GM21717 (cell line): ENCODE data around the gene ATP1A3.

Experiments used
- ATAC-seq: cut with Tn5 transposase; IDR thresholded peaks from one replicate; pipeline ENCODE4 v1.9.1; 2021; ENCODE audit warnings: mild to moderate bottlenecking, moderate library complexity; ENCODE audit not compliant: unreplicated experiment

The ATP1A3 gene

DNA sequence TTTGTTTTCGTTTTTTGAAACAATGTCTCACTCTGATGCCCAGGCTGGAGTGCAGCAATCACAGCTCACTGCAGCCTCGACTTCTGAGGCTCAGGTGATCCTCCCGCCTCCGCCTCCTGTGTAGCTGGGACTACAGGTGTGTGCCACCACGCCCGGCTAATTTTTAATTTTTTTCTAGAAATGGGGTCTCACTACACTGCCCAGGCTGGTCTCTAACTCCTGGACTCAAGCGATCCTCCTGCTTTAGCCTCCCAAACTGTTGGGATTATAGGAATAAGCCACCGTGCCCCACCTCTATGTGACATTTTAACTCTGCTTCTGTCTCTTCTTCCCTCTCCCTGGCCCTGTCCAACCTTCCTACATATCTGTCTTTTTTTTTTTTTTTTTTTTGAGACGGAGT, 5.1 kb downstream of the ATP1A3 start:
- no peak for ATAC-seq

DNA sequence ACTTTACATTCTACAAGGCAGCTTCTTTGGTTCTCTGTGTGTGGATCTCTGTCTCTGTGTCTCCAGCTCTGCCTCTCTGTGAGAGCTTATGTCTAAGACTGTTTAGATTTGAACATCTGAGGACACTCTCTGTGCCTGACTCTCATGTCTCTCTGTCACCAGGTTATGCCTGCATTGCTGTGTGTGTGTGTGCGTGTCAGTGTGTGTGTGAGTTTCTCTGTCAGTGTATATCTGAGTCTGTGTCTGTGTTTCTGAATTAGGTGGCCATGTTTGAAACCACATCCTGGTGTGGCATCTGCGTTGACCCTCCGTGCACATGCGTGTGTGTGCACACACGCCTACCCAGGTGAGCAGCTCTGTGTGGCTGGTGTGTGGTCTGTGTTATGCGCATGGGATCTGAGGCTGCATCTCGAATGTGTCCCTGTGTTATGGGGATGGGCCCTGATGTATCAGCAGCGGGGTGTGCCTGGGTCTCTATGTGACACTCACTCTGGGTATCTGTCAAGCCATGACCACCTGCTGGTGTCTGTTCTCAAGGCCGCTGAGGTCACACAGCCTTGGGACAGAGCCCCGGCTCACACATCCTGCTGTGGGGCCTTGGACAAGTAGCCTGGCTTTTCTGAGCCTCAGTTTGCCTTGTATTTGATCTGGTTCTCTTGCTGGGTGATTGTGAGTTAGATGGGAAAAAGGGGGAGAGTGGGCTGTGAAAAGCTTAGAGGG, 6.7 kb downstream of the ATP1A3 start:
- ATAC-seq, result no peak

DNA sequence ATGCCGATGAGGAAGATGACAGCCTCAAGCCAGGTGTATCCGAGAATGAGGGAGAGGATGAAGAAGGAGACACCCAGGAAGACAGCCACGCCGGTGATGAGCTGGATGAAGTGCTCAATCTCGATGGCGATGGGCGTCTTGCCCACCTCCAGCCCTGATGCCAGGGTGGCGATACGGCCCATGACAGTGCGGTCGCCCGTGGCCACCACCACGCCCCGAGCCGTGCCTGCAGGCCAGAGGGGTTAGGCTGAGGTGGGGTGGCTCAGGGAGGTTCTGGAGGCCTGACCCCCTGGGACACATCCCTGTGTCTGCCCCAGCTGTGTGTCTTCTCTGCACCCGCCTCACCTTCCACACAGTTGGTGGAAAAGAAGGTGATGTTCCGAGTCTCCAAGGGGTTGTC, 9.1 kb downstream of the ATP1A3 start:
- no peak for ATAC-seq

DNA sequence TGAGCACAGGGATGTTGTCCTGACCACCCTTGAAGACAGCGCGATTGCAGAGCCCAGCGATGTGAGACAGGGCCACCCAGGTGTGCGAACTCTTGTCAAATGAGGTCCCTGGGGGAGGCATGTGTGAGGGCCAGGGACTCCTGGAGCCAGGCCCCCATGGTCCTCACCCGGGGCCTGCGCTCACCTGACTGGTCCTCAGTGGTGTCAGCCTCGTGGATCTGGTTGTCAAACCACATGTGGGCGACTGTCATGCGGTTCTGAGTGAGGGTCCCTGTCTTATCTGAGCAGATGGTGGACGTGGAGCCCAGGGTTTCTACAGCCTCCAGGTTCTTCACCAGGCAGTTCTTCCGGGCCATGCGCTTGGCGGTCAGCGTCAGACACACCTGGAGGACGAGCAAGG, 12.3 kb downstream of the ATP1A3 start:
- ATAC-seq, result no peak

DNA sequence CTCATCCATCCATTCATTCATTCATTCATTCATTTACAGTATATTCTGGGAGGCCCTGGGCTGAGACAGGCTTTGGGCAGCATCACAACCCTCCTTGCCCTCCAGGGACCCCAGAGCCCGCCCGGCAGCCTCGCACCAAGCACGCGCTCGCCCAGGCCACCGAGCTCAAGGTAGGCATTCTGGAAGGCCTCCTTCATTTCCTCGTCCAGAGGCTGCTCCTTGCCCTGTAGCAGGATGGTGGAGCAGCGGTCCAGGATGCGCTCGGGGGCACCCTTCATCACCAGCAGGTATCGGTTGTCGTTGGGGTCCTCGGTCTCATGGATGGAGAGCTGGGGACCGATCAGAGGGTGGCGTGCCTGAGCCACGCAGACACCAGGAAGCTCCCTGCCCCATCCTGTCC, 15.6 kb downstream of the ATP1A3 start:
- no peak for ATAC-seq

DNA sequence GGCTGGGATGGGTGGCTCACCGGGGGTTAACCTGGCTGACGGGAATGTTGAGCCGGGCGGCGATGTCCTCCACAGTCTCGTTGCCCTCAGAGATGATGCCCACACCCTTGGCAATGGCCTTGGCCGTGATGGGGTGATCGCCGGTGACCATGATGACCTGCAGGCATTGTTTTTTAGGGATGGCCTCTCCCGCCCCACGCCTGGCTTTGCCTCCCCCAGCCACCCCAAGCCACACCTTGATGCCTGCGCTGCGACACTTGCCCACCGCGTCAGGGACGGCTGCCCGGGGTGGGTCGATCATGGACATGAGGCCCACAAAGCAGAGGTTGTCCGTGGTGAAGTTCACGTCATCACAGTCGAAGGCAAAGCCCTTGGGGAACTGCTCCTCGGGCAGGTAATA, 16.1 kb downstream of the ATP1A3 start:
- ATAC-seq, result no peak

DNA sequence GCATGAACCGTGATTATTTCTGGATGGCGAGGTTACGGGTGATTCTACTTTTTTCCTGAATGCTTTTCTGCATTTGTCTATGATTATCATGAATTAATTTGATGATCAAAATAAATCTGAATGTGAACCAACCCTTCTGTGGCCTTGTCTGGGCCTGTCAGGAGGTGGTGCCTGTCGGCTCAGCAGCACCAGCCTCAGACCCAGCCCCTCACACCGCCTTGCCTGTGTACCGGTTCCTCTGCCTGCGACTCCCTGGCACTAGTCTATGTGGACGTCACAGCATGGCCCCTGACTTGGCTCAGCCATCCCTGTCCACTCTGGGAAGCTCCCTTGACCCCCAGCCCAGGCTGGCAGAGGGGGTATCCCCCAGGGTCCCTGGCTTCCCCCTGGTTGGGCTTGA, 19.4 kb downstream of the ATP1A3 start:
- ATAC-seq, result no peak

DNA sequence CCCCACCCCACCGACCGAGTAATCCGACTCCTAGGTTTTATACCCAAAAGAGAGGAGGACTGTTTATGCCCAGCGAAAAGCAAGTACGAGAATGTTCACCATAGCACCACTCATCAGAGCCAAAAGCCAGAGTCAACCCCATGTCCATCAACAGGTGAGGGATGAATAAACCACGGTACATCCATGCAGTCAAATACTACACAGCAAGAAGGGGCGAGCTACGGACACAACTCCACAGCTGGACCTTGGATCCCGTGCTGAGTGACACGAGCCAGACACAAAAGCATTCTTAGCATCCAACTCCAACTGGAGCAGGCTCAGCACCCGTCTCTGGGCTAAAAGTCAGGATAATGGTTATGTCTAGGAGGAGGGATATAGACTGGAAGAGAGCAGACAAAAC, 22.7 kb downstream of the ATP1A3 start:
- ATAC-seq, result no peak

DNA sequence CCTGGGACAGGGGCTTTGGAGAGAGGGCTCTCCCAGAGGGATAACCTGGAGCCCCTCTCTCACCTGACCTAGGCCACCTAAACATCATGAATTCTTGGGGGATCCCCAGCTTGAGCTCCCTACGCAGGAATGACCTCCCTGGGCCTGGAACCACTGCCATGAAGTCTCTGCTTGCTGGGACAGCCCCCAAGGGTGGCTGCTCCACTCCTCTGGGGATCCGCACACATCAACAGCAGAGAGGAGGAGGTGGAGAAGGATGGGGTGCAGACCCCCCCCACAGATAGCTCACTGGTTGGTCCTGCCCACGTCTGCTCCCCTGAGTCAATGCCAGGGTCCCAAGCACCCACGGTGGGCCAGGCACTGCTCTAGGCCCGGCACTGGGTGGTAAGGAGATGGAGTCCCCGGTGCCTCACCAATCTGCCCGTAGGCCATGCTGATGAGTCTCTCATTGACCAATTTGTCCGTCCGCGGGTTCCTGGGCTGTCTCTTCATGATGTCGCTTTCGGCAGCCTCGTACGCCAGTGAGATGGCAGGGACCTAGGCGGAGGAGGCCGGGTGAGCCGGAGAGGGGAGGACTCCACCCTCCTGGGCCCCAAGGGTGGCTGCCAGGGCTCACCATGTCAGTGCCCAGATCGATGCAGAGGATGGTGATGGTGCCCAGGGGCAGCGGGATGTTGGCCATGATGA, 24.1 kb downstream of the ATP1A3 start:
- no peak for ATAC-seq

DNA sequence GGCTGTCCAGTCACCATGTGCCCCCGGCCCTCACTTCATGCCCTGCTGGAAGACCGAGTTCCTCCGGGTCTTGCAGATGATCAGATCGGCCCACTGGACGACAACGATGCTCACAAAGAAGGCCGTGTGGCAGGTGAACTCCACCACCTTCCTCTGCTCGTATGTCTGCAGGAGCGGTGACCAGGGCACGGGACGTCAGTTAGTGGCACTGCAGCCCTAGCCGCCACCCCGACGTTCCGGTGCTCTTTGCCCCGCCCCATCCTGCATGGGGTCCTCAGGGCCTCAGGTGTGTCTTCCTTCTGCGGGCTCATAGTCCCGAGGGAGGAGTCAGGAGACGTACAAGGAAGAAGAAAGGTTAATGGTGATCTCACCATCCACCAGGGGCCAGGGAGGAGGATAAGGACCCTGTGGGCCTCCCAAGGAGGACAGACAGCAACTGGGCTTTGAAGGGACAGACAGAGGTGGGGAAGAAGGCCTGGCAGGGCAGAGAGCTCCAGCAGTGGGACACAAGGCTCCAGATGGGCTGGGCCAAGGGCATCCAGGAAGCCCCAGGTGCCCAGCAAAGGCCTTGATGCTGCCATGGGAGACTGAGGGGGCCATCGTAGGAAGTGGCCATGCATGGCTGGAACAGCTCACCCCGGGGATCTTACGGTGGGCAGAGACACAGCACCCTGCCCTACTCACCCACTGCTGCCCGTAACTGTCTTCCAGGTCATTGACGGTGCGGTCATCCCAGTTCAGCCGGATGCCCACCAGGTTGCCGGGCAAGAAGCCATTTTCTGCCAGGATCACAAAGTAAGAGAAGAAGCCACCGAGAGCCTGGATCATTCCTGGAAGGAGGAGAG, 25.1 kb downstream of the ATP1A3 start:
- no peak for ATAC-seq

DNA sequence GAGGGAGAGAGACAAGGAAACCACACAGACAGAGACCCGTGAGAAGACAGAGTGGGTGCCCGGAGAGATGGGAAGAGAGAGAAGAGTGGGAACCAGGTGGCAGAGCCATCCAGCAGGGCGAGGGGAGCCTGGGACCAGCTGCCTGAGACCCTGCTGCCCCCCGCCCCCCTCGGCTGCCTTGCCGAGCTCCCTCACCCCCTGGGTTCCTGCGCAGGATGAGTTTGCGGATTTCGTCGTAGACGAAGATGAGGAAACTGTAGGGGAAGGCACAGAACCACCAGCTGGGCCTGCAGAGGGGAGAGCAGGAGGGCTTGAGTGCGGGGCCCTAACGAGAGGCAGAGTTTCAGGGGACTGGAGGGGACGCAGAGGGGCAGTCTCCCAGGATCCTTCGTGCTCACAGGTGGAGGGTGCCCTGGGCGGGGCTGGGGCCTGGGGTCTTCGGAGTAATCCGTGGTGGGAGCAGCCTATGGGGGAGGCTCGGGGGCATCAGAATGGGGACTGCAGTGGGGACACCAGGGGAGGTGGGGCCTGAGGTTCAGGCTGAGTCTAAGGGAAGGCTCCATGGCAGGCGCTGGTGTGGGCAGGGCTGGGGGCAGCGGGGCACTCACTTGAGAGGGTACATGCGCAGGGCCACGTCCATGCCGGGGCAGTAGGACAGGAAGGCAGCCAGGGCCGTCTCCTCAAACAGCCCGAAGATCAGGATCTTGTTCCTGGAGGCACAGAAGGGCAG, 26.8 kb downstream of the ATP1A3 start:
- no peak for ATAC-seq

DNA sequence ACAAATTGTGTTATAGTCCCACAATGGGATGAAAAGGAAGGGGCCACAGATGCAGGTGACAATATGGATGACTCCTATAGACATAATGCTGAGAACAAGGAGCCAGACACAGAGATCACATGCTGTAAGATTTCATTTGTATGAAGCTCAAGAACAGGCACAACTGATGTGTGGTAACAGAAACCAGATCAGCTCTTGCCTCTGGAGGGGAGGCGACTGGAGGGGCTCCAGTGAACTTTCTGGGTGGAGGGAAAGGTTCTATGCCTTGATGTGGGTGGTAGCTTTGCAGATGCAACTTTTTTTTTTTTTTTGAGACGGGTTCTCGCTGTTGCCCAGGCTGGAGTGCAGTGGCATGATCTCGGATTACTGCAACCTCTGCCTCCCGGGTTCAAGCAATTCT, 28.9 kb downstream of the ATP1A3 start:
- ATAC-seq, result no peak

DNA sequence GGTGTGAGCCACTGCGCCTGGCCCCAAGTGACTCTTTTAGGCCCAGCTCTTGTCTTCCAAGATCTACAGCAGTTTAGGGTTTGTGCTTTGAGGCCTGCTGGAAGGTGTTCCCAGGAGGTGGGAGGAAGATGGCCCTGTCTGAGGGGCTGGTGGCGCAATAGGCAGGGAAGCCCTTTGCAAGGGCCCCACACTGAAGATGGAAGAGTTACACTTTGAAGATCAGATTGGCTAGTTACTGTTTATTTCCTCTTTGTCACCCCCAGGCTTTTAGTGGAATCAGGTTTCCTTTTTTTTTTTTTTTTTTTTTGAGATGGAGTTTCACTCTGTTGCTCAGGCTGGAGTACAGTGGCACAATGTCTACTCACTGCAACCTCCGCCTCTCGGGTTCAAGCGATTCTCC, 33.1 kb downstream of the ATP1A3 start:
- no peak for ATAC-seq

DNA sequence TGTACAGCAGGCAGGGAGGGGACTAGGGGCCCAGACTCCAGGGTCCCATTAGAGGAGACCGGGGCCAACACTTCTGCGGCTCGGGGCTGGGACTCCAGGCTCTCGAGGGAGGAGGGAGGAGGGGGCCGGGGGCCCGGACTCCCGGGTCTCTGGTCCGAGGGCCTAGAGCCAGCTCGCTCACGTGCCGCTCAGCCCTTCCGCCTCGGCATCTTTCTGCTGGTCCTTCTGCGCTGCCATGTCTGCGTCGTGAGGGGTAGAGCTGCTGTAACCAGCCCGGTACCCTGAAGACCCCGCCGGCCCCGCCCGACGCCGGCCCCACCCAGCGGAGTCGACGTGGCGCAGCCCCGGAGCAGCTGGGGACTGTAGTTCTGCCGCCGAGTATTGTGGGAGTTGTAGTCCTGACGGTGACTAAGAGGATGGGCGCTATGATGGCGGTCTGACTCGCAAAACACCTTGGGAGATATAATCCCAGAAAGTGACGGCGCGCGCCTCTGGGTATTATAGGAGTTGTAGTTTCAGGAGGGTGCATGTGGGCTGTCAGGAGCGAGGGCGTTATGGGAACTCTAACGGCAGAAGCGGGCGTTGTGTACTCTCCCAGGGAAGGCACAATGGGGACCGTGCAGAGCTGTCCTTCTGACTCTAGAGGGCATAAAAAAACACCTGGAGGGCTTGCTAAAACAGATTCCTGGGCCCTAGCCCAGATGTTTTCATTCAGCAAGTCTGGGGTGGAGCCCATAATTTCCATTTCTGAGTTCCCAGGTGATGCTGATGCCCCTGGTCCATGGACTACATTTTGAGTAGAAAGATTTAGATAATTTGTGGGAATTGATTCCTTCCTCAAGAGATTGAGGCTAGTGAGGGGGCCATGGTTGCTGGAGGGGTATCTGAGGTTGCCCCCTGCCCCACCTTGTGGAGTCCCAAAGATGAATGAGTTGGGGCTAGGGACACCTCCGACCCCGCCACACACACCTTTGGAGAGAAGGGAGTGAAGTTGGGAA, 34.7 kb downstream of the ATP1A3 start, which contains the start of gene RABAC1:
Gene RABAC1, minus strand, starts transcription at position 266 of the 998 bp plus-strand sequence. Its CDS starts 29 bp downstream, at position 237.
- ATAC-seq, result peak; percentile 81

DNA sequence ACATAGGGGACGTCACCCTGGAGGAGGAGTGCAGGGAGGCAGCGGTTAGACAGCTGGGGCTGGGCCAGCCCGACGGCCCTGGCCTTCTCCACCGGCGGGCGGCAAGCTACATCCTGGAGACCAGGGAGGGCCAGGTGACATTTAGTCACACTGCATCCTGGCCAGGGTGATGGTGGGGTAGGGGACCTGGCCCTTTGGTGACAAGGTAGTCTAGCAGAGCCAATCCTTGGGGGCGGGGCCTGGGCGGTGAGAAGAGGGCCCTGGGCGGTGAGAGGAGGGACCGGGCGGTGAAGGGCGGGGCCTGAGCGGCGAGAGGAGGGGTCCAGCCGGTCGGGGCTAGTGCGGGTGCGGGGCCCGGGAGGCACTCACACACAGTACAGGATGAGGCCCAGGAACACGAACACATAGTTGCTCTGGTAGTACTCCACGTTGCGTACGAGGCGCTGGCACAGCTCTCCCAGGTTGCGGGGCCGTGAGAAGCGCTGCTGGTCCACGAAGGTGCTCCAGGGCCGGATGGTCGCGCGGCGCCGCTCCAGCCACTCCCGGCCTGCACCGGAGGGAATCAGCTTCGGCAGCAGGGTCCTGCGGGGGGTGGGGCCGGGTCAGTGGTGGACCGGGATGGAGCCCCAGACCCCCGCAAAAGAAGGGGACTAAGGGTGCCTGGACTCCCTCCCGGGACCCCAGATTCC, 35.5 kb downstream of the ATP1A3 start:
- ATAC-seq, result peak; percentile 55

DNA sequence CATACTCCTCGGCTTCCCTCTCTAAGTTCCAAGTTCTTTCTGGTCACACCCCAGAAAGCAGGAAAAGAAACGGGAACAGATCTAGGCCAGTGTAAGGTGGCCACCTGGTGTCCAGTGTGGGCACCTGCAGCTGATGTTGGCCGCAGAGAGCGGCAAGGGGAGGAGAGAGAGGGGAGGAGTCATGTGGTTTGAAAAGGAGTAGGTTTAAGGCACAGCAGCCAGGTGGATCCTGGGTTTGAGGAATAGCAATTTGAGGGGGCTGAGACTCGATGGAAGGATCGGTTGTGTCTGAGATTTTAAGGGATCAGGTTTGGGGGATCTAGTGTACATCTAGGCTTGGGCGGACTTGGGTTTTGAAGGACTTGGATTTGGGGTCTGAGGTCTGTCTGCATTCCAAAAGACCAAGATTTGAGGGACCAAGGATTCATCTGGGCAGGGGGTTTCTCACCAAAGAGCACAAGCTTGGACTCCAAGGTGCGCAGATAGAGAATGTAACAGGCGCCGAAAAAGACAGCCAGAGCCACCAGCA, 36.1 kb downstream of the ATP1A3 start:
- ATAC-seq, result no peak

DNA sequence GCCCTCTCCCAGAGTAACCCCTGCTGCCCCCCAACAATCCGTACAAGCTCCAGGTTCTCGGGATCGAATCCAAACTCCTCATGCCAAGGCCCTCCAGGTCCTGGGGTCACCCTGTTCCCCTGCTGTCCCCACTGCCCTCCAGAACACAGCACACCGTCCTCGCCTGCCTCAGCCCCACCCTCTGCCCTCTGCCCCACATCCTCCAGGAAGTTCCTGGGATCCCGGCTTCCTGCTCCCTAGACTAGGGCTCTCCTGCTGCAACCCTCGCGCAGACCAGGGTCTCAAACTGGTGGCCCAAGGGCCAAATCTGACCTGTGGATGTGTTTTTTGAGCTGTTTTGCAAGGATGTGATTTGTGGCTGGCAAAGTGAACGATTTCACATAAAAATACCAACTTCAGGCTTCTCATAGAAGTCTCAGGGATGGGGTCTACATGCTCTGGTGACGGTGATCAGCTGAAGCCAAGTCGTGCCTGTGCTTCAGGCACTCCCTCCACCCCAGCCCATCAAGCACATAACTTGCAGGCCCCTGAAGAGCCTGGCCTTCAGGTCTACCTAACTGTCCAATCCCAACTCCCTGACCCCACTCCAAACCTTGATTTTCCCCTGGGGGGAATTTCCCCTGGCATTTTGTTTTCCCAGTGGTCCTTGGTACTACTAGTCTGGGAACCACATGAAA, 36.7 kb downstream of the ATP1A3 start:
- no peak for ATAC-seq

DNA sequence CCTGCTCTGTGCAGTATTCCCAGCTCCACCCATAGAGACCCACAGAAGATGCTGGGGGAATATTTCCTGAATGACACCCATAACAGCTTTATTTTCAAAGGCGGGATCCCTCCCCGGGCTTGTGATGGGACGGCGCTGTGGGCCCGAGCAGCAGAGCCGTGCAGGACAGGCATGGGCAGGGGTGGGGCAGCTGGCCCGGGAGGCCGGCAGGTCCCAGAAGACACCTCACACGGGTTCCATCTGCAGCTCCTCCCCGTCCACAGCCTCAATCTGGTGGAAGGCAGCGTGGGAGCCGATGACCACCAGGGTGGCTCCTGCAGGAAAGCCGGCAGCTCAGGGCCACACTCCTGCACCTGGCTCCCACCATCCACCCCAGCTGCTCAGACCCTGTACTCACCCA, 37.4 kb downstream of the ATP1A3 start:
- ATAC-seq, result no peak
